Ureter (tissue), 1 donor: Measurements from ENCODE around the gene LMF2. TPM values are rescaled to one million over a fixed set of nuclear protein-coding genes. Genes with fewer than 3 reads are reported as not detected.

ENCODE experiments used
- DNase-seq: peaks from one replicate; pipeline ENCODE4 v3.0.0-alpha.2; 2020; ENCODE audit warnings: low spot score
- total RNA-seq: library from RNA; stranded (reverse); gene quantifications from one replicate; pipeline ENCODE4 v1.2.4, GENCODE V29; 2023
- donor health status: DM: yes; HTN: yes; CAD: no.

The LMF2 gene
- total RNA-seq, 1 donor from 2014 or later, result 63.6 TPM

DNA sequence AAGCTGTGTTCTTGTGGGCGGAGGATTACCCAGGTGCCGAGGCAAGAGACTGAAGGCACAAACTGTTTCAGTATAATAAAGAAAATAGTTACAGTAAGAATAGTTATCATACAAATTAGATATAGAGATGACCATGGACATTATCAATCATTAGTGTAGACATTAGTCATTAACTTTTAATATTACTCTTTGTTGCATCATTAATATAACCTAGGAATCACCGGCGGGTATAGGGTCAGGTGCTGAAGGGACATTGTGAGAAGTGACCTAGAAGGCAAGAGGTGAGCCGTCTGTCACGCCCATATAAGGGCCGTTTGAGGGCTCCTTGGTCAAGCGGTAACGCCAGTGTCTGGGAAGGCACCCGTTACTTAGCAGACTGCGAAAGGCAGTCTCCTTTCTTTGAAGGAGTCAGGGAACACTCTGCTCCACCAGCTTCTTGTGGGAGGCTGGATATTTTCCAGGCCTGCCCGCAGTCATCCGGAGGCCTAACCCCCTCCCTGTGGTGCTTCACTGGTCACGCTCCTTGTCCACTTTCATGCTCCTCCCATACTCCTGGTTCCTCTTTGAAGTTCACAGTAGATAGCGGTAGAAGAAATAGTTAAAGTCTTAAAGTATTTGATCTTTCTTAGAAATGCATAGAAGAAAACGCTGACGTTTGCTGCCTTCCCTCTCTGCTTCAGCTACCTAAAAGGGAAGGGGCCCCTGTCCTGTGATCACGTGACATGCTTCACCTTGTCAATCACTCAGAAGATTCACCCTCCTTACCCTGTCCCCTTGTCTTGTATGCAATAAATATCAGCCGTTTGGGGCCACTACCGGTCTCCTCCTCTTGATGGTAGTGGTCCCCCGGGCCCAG, 26.6 kb upstream of the LMF2 start:
- DNase-seq, result peak; percentile 42

GRCh38 chr22:50532824-50533796, 25.6 kb upstream of the LMF2 start:
- no peak for DNase-seq

- peak; percentile 76 for DNase-seq
These were observed 24.6 kb upstream of the LMF2 start for GRCh38 chr22:50531962-50532674.

DNA sequence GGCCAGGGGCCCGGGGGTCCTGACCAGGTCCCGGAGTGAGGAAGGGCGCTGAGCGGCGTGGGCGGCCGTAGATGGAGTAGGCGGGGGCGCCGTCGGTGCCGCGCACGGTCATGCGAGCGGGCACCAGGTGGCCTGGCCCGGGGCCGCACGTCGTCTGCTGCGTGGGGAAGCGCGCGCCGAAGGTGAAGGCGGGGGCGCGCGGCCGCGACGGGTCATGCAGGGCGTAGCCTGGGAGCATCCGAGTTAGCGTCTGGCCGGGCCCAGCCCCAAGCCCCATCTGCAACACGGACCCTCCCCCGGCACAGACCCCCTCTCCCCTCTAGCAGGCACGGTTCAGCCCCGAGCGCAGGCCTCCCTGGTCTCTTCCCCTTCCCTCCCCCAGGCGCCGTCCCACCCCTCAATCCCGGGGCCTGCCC, 24.1 kb upstream of the LMF2 start:
- no peak for DNase-seq

- peak; percentile 92 for DNase-seq
These were observed 23.5 kb upstream of the LMF2 start for GRCh38 chr22:50530877-50531545.

GRCh38 chr22:50530580-50530876, 23.0 kb upstream of the LMF2 start:
- DNase-seq, result no peak

DNA sequence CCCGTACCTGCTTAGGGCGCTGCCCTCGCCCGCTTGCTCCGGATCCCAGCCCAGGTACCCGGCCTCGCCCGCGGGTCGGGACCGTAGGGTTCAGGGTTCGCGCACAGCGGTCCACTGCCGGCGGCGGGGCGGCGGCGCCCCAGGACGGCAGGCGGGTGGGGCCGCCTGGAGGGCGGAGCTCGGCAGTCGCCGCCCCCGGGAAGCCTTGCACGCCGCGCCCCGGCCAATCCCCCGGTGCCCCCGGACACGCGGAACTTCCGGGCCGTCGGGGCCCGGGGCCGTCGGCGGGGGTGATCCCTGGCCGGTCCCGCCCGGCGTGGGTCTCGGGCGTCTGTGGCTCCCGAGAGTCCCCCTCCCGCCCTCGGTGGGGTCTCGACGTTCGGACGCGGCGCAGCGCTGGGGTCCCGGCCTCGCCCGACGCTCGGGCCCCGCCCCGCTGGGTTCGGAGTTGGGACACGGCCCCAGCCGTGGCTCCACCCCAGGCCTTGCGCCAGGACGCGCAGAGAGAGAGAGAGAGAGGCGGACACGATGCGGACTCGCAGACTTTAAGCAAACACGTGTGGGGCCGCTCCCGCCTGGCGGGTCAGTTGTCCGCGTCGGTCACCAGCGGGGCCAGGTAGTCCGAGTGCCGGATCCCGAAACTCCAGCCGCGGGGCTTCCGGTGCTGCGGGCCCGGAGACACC, 22.5 kb upstream of the LMF2 start, which contains the start of gene TYMP:
Gene TYMP, minus strand, starts transcription at position 116 of the 683 bp plus-strand sequence. CDS start 303 bp downstream, outside the sequence.
- DNase-seq, result peak; percentile 84

DNA sequence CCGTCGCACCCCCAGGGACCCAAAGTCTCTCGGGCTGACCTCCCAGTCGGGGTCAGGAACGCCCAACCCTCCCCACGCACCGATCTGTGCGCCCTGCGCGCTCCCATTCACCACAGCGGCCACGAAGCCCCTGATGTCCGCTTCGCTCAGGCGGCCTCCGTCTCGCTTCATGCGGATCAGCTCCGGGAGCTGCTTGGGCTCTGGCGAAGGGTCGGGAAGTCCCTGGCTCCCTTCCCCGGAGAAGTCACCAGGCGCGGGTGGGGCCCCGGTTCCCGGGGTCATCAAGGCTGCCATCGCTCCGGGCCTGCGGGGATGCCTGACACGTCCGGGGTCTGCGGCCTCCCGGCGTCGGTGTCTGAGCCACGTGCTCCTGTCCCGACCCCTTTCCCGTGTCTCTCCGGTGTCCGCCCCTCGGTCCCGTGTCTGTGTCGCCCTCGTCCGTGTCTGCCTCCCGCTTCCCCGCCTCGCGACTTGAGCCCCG, 22.0 kb upstream of the LMF2 start:
- DNase-seq, result no peak

DNA sequence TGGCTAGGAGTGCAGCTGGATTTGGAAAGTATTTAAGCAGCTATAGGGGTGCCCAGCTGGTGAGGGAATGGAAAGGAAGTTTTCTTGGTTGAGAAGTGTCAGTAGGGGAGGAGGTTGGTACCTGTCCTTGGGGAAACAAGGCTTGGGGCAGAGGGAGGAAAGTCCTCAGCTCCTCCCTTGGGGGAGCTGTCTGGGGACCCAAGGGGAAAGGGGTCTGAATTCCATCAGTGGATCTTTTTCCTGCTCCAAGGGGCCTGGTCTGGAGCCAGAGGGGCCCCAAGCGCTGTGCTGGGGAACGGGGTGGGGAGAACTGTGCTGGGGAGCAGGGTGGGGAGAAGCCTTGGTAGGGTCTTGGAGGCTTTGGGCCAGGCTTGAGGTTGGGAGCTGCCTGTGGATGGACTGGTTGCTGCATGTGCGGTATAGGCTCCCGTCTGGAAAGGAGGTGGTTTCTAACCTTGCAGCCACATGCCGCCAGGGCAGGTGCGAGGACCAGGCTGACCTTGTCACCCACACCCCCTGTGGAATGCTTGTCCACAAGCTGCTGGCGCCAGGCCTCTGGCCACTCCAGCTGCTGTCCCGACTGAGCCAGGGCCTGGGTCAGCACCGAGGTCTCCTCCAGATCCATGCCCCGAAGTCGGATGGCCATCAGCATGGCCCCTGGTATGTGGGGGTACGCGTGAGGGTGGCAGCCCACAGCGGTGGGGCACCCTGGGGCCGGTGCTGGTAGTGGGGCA, 21.3 kb upstream of the LMF2 start:
- DNase-seq, result no peak

DNA sequence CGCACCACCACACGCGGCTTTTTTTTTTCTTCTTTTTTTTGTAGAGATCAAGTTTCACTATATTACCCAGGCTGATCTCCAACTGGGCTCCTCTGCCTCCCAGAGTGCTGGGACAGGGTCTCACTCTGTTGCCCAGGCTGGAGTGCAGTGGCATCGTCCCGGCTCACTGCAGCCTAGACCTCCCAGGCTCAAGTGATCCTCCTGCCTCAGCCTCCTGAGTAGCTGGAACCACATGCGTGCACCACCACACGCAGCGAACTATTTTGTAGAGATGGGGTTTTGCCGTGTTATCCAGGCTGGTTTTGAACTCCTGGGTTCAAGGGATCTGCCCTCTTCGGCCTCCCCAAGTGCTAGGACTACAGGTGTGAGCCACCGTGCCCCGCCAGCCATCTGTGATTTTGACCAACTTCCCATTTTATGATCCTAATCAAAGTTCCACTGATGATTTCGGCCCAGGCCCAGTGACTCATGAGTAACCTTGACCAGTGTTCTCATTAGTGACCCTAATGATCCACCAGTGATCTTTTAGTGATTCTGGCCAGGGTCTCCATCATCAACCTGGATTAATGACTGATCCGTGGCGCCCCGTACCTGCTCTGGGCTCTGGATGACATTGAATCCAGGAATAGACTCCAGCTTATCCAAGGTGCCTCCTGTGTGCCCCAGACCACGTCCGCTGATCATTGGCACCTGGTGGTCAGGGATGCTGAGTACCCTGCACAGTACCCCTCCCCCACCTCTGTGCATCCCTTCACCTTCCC, 20.6 kb upstream of the LMF2 start:
- DNase-seq, result no peak

DNA sequence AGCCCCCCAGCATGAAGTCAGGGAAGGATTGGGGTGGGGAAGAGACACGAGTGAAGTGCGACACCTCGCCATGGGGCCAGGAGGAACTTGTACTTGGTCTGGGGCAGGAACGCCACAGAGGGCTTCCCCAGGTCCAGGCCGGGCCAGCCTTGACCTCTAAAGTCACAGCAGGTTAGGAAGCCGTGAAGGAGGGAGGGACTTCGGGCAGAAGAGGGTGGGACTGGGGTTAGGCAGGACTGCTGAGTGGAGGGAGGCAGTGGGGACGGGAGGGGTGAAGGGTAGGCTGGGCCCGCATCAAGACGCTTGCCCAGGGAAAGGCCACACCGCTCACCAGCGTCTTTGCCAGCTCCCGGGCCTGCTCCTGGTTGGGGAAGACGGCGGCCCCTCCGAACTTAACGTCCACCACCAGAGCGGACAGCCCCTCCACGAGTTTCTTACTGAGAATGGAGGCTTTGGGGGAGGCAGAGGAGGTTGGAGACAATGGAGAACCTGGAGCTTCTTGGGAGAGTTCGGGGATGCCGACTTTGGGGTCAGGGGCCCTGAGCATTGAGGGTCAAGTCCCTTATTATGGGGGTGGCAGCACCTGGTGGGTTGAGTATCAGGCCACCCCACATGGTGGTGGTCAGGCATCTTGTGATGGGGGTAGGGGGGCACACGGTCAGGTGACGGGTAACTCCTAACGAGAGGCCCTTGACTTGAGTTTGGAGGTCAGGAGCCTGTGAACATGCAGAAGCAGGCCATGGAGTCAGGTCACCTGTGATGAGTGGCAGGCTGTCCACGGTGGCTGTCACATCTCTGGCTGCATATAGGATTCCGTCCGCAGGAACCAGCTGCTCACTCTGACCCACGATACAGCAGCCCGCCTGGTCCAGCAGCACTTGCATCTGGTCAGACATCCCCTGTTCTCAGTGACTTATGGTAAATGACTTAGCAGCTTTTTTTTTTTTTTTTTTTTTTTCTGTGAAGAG, 19.6 kb upstream of the LMF2 start:
- DNase-seq, result no peak

GRCh38 chr22:50526108-50526833, 18.8 kb upstream of the LMF2 start:
- DNase-seq, result peak; percentile 88

- DNase-seq, result no peak
These were observed 18.3 kb upstream of the LMF2 start for GRCh38 chr22:50525858-50526107.

GRCh38 chr22:50525104-50525857, 17.8 kb upstream of the LMF2 start, which contains the start of gene SCO2:
Gene SCO2 (minus strand): TSS chr22:50525598. CDS start chr22:50524411, 1,187 bp downstream.
- peak; percentile 97 for DNase-seq

DNA sequence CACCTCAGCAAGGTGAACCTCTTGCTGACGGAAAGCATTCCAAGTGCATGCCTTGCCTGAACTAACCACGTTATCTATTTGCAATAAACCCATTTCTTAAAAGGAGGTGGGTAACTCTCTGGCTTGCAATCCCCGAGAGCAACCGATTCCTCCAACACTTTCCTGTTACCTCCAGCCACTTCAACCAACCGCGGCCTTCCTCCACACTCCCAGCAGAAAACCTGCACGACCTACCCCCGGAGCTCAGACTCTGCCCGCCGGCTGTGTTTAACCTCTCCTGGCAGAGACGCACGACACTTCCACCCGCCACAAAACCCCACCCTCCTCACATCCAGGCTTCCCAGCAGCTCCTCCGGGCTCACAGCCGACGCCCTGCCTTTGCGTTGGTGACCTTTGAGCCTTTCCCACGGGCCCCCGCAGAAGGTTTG, 17.2 kb upstream of the LMF2 start:
- DNase-seq, result no peak

DNA sequence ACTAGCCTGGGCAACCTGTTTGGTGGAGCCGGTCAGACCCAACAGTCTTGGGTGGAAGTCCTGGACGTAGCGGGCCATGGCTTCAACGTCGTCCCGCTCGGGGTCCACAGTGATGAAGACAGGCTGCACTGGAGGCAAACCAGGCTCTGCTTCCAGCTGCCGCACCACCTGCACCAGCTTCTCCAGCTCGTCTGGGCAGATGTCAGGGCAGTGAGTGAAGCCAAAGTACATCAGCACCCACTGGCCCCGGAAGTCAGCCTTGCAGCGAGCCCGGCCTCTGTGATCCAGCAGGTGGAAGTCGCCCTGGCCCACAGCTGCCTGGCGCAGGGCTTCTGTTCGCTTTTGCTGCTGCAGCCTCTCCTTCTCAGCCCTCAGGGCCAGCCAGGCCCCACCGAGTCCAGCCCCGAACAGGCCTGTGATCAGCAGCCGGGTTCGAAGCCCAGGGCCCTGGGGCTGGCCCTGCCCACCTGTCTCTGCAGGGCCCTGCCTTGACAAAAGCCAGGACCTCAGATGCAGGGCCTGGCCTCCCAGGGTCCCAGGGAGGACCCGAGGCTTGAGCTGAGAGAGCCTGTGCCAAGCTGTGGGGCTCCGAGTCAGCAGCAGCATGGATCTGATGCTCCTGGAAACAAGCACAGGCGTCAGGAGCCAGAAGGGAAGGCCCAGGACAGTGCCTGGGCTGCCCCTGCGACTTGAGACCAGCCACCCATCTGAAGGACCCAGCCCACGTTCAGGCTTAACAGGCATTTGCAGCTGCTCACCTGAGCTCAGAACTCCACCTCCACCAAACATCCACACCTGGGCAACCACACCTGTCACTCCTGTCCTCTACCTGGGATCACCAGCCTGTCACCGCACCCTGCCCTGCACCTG, 16.5 kb upstream of the LMF2 start:
- peak; percentile 54 for DNase-seq
